Gastrocnemius medialis (tissue), 4 donors: ENCODE measurements around the gene PRR18. TPM values are rescaled to one million over a fixed set of nuclear protein-coding genes. Genes with fewer than 3 reads are reported as not detected.

ENCODE experiments used
- ATAC-seq, 2 donors: fragments of 150-250 bp; one replicate each; pipeline ENCODE4 v1.9.1; 2016
- DNase-seq, 2 donors: peaks; one replicate each; pipeline ENCODE4 v3.0.0-alpha.2; 2019
- H3K27ac ChIP-seq, 4 donors: fragments of 200-600 bp; sonication (generic); 1 replicate in 1 of 4; 2 replicates in 3 of 4; pipeline ENCODE4 v1.5.1; 2016 to 2018; ENCODE audit warnings: mild to moderate bottlenecking in 2 of 4, moderate library complexity in 1 of 4
- H3K27me3 ChIP-seq, 3 donors: fragments of 200-600 bp; sonication (generic) in 2 of 3; 1 replicate in 1 of 3; 2 replicates in 2 of 3; pipeline versions ENCODE4 v1.5.1 to v1.6.0; 2016 to 2019; ENCODE audit warnings: mild to moderate bottlenecking in 1 of 3, moderate library complexity in 1 of 3
- H3K36me3 ChIP-seq, 2 donors: fragments of 200-600 bp; sonication (generic) in 1 of 2; one replicate each; pipeline ENCODE4 v1.5.1; 2017 to 2018
- H3K4me1 ChIP-seq, 2 donors: fragments of 200-600 bp; sonication (generic) in 1 of 2; one replicate each; pipeline ENCODE4 v1.5.1; 2016 to 2017; ENCODE audit warnings: mild to moderate bottlenecking in 2 of 2
- H3K4me3 ChIP-seq, 4 donors: fragments of 200-600 bp; sonication (generic) in 3 of 4; 1 replicate in 1 of 4; 2 replicates in 3 of 4; pipeline ENCODE4 v1.5.1; 2016 to 2019; ENCODE audit warnings: mild to moderate bottlenecking in 2 of 4
- H3K9me3 ChIP-seq, 3 donors: fragments of 200-600 bp; sonication (generic) in 2 of 3; 1 replicate in 1 of 3; 2 replicates in 2 of 3; pipeline ENCODE4 v1.5.1; 2016 to 2019
- CTCF ChIP-seq, 5 experiments: fragments of 450-650 bp in 3 of 5; fragments of 200-600 bp in 2 of 5; sonication (generic) in 2 of 5; IDR thresholded peaks in 4 of 5; conservative IDR thresholded peaks in 1 of 5; 1 replicate in 4 of 5; 2 replicates in 1 of 5; pipeline ENCODE4 v1.5.1; 2016 to 2019; ENCODE audit warnings: antibody characterized with exemption in 5 of 5, mild to moderate bottlenecking in 3 of 5, moderate library complexity in 3 of 5
- POLR2A ChIP-seq, 2 donors: fragments of 450-650 bp; IDR thresholded peaks; one replicate each; pipeline ENCODE4 v1.6.1; 2017; ENCODE audit warnings: antibody characterized with exemption in 2 of 2, mild to moderate bottlenecking in 2 of 2, moderate library complexity in 2 of 2
- in situ Hi-C, 4 donors: fragments of 200-750 bp; cut with MboI; loops; one replicate each; pipeline versions ENCODE4 v1.15.0 to v1.8.0; 2017; ENCODE audit warnings: low sequenced_read_pairs in 4 of 4
- intact Hi-C: fragments of 100-400 bp; cut with DNase I; formaldehyde crosslinking; loops from one replicate; pipeline ENCODE4 v1.15.1; 2023; ENCODE audit warnings: low total_unique reads
- total RNA-seq, 4 donors: library from RNA; depleted of rRNA; stranded (reverse); fragments of >200 nt; gene quantifications; one replicate each; pipeline versions ENCODE4 v1.1.0 to v1.2.3, GENCODE V29; 2016

The PRR18 gene
- total RNA-seq, 4 donors from 2014 or later = not detected

GRCh38 chr6:166274739-166275370 is 33.3 kb downstream of the PRR18 start:
- peaks cover 0 to 1% (median 0%) of the 10 kb centered on the region in 3 donors for H3K27me3 ChIP-seq
- in situ Hi-C loops = loop anchor here (5.0 to 10.0 kb wide), 2 partner anchors 127 to 130 kb away; no protein-coding TSS in a partner anchor
- no peak for DNase-seq

GRCh38 chr6:166274163-166274562 is 34.0 kb downstream of the PRR18 start:
- H3K36me3 ChIP-seq = no peaks in the 10 kb centered on the region
- no peak for ATAC-seq
- peaks cover 0 to 7% (median 3%) of the 10 kb centered on the region in 3 donors for H3K27me3 ChIP-seq
- H3K4me3 ChIP-seq = no peak overlapping the region
- in situ Hi-C loops (loop anchor here in 2 of 4 donors (5.0 to 10.0 kb wide), 2 partner anchors 128 to 131 kb away; no protein-coding TSS in a partner anchor), intact Hi-C loops (no loop called here)
- H3K4me1 ChIP-seq = no peaks in the 10 kb centered on the region
- no peak for DNase-seq
- H3K9me3 ChIP-seq = no peaks in the 10 kb centered on the region
- TF ChIP-seq CTCF (IDR thresholded peaks at IDR 0.05 in 4 of 5, conservative IDR thresholded peaks at IDR 0.05 in 1 of 5) (no peak), POLR2A (IDR thresholded peaks at IDR 0.05) (no peak)
- H3K27ac ChIP-seq = no peak overlapping the region

More at GRCh38 chr6:166274739-166275370, 33.3 kb downstream of the PRR18 start:
- Histone ChIP-seq H3K4me1 (no peaks in the 10 kb centered on the region), H3K27ac (no peak overlapping the region), H3K9me3 (no peaks in the 10 kb centered on the region), H3K36me3 (no peaks in the 10 kb centered on the region), H3K4me3 (no peak overlapping the region)
- TF ChIP-seq CTCF (IDR thresholded peaks at IDR 0.05 in 4 of 5, conservative IDR thresholded peaks at IDR 0.05 in 1 of 5) = no peak
- no peak for TF ChIP-seq POLR2A (IDR thresholded peaks at IDR 0.05)
- no peak for ATAC-seq
- intact Hi-C loops = loop anchor here (1.0 to 5.0 kb wide), 2 partner anchors 107 to 126 kb away; partner anchors contain the start of gene MPC1

- intact Hi-C loops (no loop called here), in situ Hi-C loops (loop anchor here in 2 of 4 donors (5.0 to 10.0 kb wide), 2 partner anchors 131 to 133 kb away; no protein-coding TSS in a partner anchor)
- Histone ChIP-seq H3K4me1 (no peaks in the 10 kb centered on the region), H3K9me3 (no peaks in the 10 kb centered on the region), H3K27ac (no peak overlapping the region), H3K4me3 (no peak overlapping the region), H3K36me3 (no peaks in the 10 kb centered on the region), H3K27me3 (peaks cover 0 to 14% (median 10%) of the 10 kb centered on the region in 3 donors)
- DNase-seq (no peak), ATAC-seq (no peak)
- TF ChIP-seq POLR2A (IDR thresholded peaks at IDR 0.05) = no peak
- no peak for TF ChIP-seq CTCF (IDR thresholded peaks at IDR 0.05 in 4 of 5, conservative IDR thresholded peaks at IDR 0.05 in 1 of 5)
These were observed 36.8 kb downstream of the PRR18 start for GRCh38 chr6:166271376-166271765.

- ATAC-seq (no peak), DNase-seq (no peak)
- no peaks in the 10 kb centered on the region for H3K36me3 ChIP-seq
- H3K27ac ChIP-seq = no peak overlapping the region
- intact Hi-C loops = no loop called here
- H3K9me3 ChIP-seq = no peaks in the 10 kb centered on the region
- peaks cover 0 to 14% (median 10%) of the 10 kb centered on the region in 3 donors for H3K27me3 ChIP-seq
- no peak overlapping the region for H3K4me3 ChIP-seq
- H3K4me1 ChIP-seq = no peaks in the 10 kb centered on the region
- in situ Hi-C loops = loop anchor here in 2 of 4 donors (5.0 to 10.0 kb wide), 2 partner anchors 131 to 134 kb away; no protein-coding TSS in a partner anchor
- TF ChIP-seq POLR2A (IDR thresholded peaks at IDR 0.05) (no peak), CTCF (IDR thresholded peaks at IDR 0.05 in 4 of 5, conservative IDR thresholded peaks at IDR 0.05 in 1 of 5) (no peak)
These were observed 37.4 kb downstream of the PRR18 start for GRCh38 chr6:166270706-166271375.
